Mucosa of gallbladder (tissue), 1 donor: ENCODE measurements around the gene ABI1. TPM values are rescaled to one million over a fixed set of nuclear protein-coding genes. Genes with fewer than 3 reads are reported as not detected.
A peak's percentile ranks its signal among the peaks of the same experiment; 100 is the strongest.

ENCODE experiments used
- DNase-seq: peaks from one replicate; pipeline ENCODE4 v3.0.0-alpha.2; 2020; ENCODE audit warnings: low spot score
- total RNA-seq: library from RNA; stranded (reverse); gene quantifications from one replicate; pipeline ENCODE4 v1.2.1, GENCODE V29; 2021
- donor health status: DM: no; HTN: no; CAD: no.

The ABI1 gene
- total RNA-seq, 1 donor from 2014 or later, result 57.1 TPM

DNA sequence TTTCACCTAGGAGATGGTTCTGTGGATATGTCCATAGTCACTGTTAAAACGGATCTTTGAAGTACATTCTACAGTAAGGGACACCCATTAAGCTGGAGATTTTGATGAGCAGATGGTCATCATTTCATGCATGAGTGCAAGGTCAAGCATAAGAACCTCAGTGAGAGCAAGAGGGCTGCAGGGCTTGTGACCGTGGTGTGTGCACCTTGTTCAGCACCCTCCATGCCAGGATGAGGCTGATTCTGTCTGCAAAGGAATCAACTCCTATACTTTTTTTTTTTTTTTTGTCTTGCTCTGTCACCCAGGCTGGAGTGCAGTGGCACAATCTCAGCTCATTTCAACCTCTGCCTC is 145.6 kb downstream of the ABI1 start:
- no peak for DNase-seq

DNA sequence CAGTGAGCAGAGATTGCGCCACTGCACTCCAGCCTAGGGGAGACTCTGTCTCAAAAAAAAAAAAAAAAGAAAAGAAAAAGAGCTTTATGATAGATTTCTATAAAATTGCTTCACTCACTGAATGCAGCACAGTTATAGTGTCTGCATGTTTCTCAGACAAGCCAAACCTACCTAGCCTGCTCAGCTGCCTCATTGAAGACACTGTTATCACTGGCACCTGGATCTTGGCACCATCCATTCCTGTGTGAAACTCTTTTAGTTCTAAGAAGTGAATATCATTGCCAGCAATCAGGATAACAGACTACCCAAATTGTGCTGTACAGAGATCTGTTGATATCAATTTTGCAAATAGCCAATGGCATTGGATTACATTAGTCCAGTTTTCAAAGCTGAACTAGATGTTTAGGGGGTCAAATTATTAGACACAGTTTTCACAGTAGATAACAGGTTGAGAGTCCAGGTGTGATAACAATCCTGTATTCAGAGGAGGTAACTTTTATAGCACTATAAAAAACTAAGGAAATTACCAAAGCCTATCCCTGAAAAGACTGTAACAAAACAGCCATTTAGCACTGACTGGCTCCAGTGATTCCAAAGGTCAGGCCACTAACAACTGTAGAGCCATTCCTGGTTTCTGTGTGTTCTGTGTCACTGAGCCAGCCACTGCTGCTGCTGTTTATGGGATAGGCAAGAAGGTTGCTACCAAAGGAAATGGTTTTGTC is 146.2 kb downstream of the ABI1 start:
- no peak for DNase-seq

DNA sequence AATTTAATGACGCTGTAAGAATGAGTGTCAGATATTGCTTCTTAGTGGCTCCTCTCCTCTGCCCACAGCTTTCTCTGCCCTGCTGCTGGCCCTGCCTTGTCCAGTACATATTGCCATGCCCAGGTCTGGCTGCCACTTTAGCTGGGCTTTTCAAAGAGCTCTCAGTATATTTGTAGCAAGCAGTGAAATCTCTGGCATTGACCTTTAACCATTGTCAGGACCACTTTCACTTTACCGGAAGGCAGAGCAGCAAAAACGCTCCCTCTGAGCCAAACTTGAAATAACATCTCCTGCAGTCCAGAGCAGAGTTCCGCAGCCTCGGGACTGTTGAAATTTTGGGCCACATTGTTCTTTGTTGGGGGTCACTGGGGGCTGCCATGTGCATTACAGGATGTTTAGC is 149.4 kb downstream of the ABI1 start:
- DNase-seq, result no peak

DNA sequence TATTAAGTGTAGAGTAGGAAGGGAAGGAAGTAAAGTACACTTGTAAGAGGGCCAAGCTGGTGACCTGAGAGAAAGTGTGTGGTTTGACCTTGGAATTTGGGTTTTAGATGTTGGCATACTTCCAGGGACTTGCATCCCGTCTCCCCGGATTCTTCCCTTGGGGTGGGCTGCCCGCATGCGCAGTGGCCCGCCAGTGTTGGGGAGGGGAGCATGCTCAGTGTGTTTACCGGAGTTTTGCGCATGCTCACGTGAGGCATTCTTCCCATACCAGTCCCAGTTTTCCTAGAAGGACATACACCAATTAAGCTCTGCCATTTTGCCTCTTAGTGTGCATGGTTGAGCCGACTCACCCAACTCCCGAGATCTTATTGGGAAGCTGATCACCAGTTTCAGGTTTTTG is 153.8 kb downstream of the ABI1 start:
- DNase-seq, result no peak

DNA sequence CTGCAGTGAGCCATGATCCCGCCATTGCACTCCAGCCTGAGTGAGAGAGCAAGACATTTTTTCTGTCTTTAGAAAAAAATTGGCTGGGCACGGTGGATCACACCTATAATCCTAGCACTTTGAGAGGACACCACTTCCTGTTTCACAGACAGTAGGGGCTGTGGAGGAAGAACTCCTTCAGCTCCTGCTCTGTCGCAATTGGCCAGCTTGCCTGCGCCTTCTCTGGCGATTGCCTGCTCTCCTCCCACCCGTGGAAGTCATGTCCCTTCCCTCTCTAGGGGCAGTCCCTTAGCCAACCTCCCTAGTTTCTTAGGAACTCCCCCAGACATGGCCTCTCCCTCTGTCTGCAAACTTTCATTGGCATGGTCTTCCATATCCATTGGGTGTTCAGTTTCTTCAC is 154.6 kb downstream of the ABI1 start:
- no peak for DNase-seq

DNA sequence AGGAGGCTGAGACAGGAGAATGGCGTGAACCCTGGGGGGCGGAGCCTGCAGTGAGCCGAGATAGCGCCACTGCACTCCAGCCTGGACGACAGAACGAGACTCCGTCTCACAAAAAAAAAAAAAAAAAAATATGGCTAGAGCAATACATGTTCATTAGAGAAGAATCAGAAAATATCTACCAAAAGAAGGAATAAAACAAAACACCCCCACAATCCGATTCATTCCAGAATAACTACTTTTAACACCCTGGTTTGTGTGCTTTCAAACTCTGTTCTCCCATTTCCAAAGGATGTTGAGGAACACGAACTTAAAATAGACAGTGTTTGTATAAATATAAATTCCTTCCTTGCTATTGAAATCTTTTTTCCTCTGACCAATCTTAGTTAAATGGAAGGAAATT is 156.8 kb downstream of the ABI1 start:
- no peak for DNase-seq

DNA sequence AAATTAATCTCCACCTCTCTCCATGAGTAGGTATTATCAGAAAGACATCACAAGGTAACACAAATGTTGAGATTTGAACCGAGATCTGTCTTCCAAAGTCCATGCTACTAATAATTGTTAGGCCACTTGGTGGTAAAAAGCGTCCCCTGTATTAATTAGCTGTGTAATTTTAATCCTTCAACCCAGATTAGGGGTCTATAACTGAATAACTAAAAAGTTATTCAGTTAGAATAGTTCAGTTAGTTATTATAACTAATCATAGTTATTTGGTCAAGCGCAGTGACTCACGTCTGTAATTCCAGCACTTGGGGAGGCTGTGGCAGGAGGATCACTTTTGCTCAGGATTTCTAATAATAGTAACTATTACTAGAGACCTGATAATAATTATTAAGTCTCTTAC is 157.7 kb downstream of the ABI1 start:
- no peak for DNase-seq

DNA sequence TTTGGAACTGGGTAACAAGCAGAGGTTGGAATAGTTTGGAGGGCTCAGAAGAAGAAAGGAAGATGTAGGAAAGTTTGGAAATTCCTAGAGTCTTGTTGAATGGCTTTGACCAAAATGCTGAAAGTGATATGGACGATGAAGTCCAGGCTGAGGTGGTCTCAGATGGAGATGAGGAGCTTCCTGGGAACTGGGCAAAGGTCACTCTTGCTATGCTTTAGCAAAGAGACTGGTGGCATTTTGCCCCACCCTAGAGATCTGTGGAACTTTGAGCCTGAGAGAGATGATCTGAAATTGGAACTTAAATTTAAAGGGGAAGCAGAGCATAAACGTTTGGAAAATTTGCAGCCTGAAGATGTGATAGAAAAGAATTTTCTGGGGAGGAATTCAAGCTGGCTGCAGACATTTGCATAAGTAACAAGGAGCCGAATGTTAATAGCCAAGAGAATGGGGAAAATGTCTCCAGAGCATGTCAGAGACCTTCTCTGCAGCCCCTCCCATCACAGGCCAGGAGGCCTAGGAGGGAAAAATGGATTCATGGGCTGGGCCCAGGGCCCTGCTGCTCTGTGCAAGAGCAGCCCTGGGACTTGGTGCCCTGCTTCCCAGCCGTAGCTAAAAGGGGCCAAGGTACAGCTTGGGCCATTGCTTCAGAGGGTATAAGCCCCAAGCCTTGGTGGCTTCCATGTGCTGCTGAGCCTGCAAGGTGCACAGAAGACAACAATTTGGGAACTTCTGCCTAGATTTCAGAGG is 159.7 kb downstream of the ABI1 start:
- DNase-seq, result no peak

DNA sequence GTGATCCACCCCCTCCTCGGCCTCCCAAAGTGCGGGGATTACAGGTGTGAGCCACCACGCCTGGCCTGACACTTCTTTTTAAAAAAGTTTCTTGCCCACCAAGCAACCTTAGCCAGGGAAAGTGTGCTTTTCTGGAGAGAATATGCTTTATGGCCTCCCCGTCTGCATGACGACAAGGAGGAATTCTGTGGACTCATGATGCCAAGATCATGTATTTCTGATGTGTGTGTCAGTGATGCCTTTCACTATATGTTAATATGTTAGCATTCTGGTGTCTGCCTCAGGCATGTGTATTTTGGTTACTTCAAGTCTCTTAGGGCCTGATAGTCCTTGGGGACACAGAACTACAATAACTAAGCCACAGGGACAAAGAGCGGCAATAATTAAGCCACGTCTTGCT is 161.1 kb downstream of the ABI1 start:
- DNase-seq, result no peak

DNA sequence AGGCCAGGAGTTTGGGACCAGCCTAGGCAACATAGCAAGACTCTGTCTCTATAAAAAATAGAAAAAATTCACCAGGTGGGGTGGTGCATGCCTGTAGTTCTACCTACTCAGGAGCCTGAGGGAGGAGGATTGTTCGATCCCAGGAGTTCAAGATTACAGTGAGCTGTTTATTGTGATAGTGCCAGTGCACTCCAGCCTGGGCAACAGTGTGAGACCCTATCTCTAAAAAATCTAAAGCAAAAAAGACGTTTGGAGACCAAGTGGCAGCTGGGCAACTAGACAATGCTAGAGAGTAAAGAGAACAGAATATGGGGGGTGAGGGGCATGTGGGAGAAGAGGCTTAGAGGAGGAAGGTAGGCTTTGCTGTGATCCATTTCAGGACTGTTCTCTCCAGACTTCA is 161.8 kb downstream of the ABI1 start:
- no peak for DNase-seq

DNA sequence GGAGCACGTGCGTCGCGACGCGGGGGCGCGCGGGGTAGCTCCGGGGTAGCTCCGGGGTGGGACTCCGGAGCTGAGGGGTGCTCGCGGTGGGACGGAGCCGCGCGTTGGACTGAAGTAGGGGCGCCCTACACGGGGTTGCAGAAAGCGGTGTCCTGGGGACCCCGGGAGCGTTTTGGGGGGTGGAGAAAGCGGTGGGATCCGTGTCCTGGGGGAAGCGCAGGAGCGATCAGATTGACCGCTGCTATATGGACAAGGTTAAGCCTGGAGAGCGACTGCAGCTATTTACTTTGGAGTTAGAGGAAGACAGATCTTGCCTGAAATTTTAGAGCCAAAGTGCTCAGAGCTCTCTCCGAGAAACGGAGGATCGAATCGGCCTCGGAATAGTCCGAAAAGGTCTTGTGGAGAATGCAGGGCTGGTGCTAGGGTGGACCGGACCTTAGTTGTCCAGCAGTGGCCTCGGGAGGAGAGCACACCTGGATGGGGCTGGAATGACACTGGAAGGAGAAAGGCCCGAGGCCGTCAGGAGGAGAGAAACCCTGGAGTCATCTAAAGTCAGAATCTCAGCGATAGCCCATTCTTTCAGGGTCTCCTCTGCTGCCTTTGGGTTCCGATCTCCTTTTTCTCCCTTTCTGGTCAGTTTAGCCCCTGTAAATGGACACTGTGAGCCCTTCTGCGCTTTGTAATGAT is 162.7 kb downstream of the ABI1 start:
- no peak for DNase-seq

DNA sequence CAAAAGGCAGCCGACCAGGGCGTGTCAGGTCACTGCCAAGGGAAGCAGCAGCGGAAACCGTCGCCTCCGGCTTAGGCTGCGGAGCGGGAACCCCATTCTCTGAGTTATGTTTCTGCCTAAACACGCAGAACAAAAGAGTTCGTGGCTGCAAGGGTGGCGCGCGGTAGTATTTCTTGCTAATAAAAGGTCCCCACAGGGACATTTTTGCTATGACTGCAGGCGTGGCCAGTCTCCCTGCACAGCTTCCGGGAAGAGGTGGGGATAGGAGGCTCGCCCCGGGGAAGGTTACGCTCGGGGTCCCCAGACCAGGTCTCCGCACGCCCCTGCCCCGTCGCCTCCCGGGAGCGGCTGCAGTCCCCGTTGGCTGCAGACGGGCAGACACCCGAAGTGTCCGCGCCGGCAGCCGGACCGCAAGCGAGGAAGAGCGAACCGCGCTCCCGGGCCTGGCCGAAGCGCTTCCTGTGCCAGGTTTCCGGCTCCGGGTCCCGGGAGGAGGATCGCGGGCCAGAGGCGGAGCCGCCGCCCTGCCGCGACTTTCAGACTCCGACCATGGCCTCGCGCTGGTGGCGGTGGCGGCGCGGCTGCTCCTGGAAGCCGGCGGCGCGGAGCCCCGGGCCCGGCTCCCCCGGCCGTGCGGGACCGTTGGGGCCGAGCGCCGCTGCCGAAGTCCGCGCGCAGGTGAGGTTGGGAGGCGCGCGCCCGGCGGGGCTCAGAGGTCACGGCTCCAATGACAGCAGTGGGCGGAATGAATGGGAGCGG is 163.4 kb downstream of the ABI1 start, which contains the start of gene PDSS1:
Gene PDSS1, plus strand, starts transcription at position 539 of the 759 bp plus-strand sequence. Its CDS starts 11 bp downstream, at position 550.
- peak; percentile 68 for DNase-seq

DNA sequence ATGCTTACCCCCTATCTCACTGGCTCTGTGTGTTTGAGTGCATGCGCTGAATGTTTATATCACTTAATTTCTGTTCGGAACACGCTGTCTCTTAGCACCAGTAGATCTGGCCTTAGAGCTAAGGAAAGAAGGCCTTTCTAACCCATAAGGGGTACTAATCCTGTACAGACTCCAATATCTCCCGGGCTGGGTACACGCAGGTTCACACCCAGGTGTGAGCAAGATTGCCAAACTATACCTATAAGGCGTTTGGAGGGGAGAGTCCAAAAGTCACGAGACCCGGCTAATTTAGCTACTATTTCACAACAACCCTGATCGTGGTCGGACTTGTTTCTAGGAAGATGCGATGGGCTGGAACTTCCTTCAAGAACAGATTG is 164.0 kb downstream of the ABI1 start:
- no peak for DNase-seq

Other genes with a start within 250 kb of the ABI1 start
- gene PDSS1, start 163.3 kb downstream of the ABI1 start, total RNA-seq, result 4.1 TPM
- 7.7 TPM for gene ANKRD26, start 239.5 kb upstream of the ABI1 start, total RNA-seq